Transverse colon (tissue), 3 donors: ENCODE data around the gene ZNF485.

Experiments
- POLR2A ChIP-seq: fragments of 450-650 bp; IDR thresholded peaks from one replicate; pipeline ENCODE4 v1.6.1; 2016; ENCODE audit warnings: antibody characterized with exemption, mild to moderate bottlenecking, moderate library complexity
- TF ChIP-seq, protein P1 (sequence below), 5 experiments: fragments of 200-600 bp in 3 of 5; fragments of 450-650 bp in 2 of 5; sonication (generic) in 3 of 5; IDR thresholded peaks; 1 replicate in 2 of 5; 2 replicates in 3 of 5; pipeline ENCODE4 v1.5.1; 2016 to 2017; ENCODE audit warnings: antibody characterized with exemption in 5 of 5, inconsistent platforms in 3 of 5, mild to moderate bottlenecking in 2 of 5, moderate library complexity in 1 of 5

DNA sequence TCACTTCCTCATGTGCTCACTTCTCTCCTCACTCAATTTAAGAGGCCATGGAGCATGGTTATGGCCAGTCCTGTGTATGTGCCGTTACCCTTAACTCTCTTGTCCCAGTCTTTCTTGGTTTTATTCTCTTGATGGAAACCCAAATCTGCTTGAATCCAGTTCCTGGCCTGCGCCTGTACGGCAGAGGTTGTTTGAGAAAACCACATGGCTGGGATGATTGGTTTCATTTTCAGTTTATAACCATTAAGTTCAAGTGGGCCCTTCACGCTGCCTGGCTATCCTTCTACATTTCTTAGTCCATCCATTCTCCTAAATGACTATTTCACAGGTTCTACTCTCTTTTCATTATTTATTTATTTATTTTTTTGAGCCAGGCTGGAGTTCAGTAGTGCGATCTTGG lies 30.2 kb upstream of the ZNF485 start:
- TF ChIP-seq POLR2A: no peak
- TF ChIP-seq, protein P1, sequence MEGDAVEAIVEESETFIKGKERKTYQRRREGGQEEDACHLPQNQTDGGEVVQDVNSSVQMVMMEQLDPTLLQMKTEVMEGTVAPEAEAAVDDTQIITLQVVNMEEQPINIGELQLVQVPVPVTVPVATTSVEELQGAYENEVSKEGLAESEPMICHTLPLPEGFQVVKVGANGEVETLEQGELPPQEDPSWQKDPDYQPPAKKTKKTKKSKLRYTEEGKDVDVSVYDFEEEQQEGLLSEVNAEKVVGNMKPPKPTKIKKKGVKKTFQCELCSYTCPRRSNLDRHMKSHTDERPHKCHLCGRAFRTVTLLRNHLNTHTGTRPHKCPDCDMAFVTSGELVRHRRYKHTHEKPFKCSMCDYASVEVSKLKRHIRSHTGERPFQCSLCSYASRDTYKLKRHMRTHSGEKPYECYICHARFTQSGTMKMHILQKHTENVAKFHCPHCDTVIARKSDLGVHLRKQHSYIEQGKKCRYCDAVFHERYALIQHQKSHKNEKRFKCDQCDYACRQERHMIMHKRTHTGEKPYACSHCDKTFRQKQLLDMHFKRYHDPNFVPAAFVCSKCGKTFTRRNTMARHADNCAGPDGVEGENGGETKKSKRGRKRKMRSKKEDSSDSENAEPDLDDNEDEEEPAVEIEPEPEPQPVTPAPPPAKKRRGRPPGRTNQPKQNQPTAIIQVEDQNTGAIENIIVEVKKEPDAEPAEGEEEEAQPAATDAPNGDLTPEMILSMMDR (IDR thresholded peaks at IDR 0.05): no peak
